NCI-H526 treated with DMSO at 0.1 percent for 48 hours (cell line): ENCODE data around the gene DHX36.

ENCODE experiments used
- DNase-seq: peaks from one replicate; lab custom pipeline; 2025; lab: John Stamatoyannopoulos, UW

Gene DHX36

DNA sequence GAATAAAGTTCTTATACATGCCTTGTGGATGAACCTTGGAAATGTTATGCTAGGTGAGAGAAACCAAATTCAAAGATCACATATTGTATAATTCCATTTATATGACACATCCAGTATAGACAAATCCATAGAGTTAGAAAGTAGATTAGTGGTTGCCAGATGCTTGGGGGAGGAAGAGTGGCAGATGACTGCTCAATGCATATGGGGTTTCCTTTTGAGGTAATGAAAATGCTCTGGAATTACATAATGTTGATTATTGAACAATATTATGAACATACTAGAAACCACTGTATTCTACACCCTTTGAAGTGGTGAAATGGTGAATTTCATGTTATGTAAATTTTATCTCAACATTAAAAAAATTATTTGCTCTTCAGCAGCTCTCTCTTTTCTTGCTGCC is 100.8 kb downstream of the DHX36 start:
- DNase-seq = no peak
